NCI-H187 treated with DMSO at 0.1 percent for 48 hours (cell line): ENCODE results near the gene PLEKHG3.
"Not testable (repeated sequence)": the region's sequence is repeated elsewhere in the genome, so short reads cannot be mapped to it uniquely, and the experiment has no call there.

Experiments used
- DNase-seq: peaks from one replicate; lab custom pipeline; 2025; lab: John Stamatoyannopoulos, UW

Gene PLEKHG3

DNA sequence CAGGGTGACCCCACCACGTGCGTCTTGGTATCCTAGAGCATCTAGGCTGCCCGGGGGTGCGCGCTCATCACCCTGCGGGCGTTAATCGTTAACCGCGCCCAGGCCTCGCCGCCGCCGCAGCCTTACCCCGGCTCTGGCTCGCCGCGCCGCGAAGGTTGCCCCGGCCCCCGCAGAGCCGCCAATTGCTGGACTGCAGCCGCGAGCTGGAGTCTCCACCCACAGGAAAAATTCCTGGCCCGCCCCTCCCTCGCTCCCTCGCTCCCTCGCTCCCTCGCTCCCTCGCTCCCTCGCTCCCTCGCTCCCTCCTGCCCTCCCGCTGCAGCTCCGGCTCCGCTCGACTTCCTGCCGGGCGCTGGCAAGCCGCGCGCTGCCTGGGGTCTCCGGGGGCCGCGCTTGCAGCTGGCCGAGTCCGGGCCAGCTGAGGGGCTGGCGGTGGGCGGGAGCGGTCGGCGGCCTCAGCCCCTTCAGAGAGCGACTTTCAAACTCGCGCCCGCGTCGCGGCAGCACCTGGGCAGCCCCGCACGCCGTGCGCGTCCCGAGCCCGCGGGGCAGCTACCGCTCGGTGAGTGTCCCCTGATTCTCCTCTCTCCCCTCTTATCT, at the start of gene PLEKHG3:
Gene PLEKHG3 (plus strand): TSS at position 282 of the 600 bp plus-strand sequence. CDS start 23,208 bp downstream, outside the sequence.
- no peak for DNase-seq

DNA sequence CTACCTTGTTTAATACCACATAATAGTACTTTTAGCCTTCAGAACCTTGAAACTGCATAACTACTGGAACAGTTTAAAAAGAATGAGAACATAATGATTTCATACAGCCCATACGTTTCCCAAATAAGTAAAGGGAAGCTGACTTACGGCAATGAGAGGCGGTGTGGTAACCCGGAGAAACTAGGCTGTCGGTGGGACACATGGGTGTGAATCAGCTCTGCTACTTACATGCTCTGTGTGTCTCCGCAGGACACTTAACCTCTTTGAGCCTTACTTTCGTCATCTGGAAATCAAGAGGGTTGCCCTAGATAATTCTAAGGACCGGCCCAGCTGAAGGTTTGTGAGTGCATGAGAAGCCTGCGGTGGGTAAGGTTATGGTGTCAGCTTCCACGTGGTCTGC, 49.3 kb upstream of the PLEKHG3 start:
- DNase-seq, result no peak

DNA sequence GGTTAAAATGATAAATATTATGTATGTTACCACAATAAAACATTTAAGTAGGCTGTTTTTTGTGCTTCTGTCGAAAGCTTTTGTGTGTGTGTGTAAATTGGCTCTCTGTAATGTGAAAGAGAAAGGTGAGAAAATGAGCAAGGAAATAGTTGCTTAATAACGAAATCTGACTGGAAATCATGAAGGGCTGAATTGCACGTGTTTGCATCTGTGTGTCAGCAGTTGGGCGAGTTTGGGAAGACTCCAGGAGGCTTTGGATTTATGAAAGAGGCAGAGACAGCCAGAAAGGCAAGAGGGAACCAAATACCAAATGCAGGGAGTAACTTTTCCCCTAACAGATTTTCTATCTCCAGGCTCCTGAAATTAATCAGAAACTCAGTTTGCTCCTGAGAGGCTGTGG, 47.2 kb upstream of the PLEKHG3 start:
- DNase-seq, result no peak

DNA sequence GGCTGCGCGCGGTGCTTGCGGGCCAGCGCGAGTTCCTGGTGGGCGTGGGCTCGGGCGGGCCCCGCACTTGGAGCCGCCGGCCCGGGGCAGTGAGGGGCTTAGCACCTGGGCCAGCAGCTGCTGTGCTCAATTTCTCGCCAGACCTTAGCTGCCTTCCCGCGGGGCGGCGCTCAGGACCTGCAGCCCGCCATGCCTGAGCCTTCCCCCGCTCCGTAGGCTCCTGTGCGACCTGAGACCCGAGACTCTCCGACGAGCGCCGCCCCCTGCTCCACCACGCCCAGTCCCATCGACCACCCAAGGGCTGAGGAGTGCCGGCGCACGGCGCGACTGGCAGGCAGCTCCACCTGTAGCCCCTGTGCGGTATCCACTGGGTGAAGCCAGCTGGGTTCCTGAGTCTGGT, 46.0 kb upstream of the PLEKHG3 start:
- no peak for DNase-seq

DNA sequence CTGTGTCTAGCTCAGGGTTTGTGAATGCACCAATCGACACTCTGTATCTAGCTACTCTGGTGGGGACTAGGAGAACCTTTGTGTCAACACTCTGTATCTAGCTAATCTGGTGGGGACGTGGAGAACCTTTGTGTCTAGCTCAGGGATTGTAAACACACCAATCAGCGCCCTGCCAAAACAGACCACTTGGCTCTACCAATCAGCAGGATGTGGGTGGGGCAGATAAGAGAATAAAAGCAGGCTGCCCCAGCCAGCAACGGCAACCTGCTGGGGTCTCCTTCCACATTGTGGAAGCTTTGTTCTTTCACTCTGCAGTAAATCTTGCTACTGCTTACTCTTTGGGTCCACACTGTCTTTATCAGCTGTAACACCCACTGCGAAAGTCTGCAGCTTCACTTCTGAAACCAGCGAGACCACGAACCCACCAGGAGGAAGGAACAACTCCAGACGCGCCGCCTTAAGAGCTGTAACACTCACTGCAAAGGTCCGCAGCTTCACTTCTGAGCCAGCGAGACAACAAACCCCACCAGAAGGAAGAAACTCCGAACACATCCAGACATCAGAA, 45.4 kb upstream of the PLEKHG3 start:
- not testable (repeated sequence) for DNase-seq

DNA sequence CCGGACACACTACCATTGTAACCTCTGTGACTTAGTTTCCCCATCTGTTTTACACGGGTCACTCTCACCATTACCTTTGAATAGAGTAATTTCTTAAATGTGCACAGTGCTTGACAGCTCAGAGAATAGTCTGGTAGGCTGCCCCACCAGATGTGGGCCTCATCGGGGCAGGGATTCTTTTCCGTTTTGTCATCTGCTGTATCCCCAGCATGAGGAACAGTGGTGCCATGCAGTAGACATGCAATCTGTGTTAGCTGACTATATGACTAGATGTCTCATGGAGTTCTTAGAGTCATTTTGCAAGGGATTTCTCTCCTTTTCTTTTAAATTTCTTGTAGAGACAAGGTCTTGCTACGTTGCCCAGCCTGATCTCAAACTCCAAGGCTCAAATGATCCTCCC, 44.9 kb upstream of the PLEKHG3 start:
- DNase-seq, result no peak

DNA sequence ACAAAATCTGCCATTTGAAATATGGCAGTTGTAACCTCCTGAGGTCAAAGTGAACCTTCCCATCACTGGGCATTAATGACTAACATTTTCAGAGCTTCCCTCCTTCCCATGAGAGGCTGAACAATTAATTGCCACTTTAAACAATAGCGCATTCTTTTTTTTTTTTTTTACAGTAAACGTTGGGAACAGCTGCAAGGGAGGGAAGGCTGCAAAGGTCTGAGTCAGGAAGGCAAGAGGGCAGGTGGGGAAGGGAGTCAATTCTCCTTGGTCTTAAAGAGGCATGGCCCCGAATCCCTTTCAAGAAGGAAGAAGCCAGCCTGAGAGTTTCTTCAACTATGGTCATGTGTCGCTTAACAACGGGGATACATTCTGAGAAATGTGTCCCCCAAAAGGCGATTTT, 41.0 kb upstream of the PLEKHG3 start:
- no peak for DNase-seq

DNA sequence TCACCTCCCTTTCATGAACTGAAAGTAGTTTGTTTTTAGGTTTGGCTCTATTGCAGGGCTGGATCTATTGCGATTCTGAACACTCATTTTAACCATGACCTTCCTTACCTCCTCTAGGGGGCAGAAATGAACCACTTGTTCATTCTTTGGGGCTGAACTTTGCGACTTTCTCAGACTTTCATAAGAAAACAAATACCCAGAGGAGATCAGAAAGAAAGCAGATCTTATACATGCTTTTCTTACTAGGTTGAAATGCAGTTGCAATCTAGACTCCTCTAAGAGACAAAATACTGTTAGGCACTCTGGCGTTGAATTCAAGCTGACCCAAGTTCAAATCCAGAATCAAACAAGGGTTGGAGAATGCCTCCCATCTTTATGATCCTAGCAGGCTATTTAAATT, 32.6 kb upstream of the PLEKHG3 start:
- peak; percentile 36 for DNase-seq

DNA sequence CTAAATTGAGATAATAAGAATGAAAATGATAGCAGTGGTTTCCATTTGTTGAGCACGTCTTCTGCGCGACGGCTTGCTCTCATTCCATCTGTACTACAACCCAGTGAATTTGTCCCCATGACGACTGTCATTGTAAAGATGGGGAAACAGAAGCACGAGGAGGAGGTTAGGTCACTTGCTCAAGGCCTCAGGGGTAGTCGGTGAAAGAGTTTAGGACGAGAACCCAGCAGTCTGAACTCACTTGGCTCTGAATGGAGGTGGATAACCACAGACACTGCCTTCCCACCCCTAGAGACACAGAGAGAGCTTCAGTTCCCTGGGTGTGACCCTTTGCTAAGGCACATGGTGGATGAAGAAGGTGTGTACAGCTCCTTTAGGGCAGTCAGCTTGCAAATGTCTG, 30.9 kb upstream of the PLEKHG3 start:
- no peak for DNase-seq

DNA sequence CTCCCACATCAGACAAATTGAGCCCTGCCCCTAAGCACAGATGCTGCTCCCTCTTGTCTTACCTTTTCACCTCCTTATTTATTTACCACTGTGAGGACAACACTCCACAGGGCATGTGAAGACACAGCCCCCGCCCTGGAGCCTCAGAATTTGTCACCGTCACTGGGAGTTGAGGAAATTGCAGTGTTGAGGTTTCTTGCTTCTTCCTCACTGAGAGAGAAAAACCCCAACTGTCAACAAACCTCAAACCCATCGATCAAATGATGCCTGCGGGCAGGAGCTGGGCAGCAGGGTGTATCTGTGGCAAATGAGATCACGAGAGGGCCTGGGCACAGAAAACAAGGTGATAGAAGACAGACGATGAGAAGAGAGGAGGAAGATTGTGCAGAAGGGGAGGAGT, 30.5 kb upstream of the PLEKHG3 start:
- no peak for DNase-seq

DNA sequence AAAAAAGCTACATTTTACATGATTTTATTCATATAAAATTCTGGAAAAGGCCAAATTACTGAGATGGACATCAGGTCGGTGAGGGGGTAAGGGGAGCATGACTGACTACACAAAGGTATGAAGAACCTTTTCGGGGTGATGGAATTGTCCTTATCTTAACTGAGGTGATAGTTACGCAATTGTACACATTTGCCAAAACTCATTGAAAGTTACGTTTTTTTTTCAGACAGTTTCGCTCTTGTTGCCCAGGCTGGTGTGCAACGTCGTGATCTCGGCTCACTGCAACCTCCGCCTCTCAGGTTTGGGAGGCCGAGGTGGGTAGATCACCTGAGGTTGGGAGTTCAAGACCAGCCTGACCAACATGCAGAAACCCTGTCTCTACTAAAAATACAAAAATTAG, 29.4 kb upstream of the PLEKHG3 start:
- no peak for DNase-seq

DNA sequence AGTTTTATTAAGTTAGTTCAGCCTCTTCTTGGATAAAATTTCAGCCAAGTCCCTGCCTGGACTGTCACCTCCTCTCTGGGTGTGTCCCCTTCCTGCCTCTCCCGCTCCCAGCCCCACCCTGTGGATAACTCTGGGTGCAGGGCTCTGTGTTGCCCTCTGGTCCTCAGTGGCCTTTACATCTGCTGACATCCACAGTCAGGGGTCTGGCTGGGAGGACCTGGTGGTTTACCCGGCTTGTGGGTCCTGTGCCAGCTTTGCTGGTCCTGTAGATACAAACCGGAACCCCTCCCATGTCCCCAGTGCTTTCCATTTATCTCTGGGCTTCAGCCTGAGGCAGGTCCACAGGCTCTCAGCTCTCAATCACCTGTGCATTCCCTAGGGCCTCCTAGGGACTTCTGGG, 28.9 kb upstream of the PLEKHG3 start:
- DNase-seq, result no peak

DNA sequence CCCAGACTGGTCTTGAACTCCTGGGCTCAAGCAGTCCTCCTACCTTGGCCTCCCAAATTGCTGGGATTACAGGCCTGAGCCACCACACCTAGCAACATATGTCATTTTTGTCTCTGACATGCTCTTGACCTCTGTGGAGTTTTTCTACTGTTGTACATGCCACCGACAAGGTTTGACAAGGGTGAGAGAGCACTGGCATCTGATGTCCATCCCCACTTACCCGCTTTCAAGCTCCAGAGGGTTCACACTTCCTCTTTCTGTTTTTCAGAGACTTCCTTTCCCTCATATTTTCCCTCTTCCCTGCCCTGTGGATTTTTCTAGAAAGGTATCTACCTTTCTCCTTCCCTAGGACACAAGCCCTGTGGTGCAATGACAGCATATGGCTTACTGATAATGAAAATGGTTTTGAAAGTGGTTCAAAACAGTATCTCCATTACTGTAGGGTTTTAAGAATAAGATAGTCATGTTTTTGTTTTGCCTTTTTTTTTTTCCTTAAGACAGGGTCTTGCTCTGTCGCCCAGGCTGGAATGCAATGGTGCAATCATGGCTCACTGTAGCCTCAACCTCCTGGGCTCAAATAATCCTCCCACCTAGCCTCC, 27.7 kb upstream of the PLEKHG3 start:
- no peak for DNase-seq

DNA sequence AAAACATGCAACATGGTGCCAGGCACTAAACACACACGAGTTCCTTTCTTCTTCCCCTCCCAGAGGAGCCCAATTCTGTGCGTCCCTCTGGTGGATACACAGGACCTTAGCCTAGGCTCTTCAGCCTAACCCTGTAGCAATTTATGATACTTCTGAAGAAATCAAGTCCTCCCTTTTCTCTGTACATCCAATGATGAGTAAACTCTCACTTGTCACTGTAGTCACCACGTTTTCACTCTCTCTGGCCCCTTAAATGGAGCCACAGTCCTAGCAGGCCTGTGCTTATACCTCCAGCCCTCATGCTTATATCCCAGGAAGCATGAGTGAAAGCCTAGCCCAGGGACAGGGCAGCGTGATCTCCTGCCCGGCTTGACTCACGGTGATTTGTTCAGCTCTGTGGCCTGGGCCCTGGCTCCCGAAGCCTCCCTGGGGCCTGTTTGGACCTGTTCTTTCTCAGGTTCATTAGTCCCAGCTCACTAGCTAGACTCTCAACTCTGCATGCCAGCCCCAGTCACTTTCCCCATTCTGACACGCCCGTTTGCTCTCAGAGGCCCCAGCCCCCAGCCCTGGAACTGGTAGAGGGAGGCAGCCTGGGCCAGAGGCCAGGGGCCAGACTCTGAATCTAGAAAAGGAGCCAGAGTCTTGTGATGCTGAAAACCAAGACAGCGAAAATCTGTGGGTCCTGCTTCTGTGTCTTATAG, 24.1 kb upstream of the PLEKHG3 start:
- no peak for DNase-seq

DNA sequence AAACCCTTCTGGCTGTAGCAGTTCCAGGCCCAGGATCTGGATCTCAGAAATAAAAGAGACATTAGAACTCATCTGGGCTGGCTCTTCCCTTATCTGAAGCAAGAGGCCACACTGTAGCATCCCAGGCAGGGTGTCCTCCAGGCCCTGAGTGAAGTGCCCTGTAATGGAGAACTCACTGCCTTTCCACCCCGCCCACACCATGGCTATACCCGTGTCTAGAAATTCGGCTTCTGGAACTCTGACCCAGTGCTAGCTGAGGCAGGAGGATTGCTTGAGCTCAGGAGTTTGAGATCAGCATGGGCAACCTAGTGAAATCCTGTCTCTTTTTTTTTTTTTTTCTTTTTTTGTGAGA, 23.5 kb upstream of the PLEKHG3 start:
- no peak for DNase-seq

DNA sequence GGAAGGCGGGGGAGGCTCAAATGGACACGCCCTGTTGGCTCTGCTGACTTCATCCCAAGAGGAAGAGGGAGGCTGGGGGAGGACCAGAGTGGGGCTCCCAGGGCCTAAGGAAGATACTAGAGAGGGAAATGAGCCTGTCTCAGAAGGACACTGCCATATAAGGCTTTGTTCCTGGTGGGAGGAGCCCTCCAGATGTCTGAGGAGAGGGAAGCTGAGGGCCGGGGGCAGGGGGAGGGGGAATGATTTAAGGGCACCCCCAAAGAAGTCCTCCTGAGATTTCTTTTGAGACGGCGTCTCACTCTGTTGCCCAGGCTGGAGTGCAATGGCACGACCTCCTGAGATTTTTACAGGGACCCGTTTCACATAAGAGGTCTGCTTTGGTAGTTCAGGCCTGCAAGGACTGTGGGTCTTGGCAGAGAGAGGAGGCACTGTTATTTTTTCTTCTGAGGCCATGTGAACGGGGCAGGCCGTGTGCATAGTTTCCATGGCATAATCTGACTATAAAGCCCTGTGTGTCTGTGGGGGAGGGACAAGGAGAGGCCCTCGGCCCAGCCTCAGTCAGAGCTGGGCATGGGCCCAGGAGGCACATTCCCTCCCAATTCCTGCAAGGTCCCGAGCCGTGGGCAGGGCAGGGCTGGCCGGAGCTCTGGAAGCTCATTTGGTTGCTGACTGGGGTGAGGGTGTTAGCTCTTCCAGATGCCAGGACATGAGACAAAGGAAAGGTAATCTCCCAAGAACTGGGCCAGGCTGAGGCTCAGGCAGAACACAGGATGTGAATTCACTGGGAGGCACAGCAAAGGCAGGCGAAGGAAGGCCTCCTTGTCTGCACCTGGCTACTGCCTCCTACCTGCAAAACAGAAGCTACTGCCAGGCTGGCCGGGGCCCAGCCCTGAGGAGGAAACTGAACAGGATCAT, 22.2 kb upstream of the PLEKHG3 start:
- no peak for DNase-seq

DNA sequence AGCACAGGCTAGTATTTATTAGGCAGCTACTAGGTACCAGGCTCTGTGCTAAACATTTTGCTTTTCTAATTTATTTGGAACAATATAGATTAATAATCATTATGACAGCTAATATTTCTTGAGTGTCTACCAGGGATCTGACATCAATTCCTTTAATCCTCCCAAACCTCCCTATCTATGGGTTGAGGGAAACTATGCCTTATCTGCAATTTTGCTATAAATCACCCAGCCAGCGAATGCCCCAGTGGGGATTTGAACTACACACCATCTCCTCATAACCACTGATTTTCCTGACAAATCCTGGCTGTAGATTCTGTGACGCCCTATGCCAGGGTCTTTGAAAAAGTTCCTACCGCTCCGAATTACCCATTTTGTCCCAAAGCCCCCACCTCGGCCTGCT, 21.4 kb upstream of the PLEKHG3 start:
- DNase-seq, result no peak

DNA sequence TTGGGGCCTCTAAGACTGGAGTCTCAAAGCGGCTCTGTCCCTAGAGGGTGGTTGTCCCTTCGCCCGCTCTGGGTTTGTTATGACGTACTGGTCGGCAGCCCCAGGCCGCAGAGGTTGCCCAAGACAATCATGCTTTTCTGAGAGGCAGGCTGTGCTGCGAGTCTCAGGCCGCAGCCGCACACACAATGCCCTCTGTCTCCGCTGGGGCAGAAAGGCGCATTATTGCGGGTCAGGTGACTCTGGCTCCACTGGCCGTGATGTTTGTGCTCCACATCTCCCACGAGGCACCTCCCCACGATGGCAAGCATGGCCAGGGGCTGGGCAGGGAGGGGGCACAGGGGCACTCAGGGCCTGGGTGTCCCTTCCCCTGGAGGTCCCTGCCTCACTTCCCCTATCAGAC, 21.0 kb upstream of the PLEKHG3 start:
- no peak for DNase-seq

DNA sequence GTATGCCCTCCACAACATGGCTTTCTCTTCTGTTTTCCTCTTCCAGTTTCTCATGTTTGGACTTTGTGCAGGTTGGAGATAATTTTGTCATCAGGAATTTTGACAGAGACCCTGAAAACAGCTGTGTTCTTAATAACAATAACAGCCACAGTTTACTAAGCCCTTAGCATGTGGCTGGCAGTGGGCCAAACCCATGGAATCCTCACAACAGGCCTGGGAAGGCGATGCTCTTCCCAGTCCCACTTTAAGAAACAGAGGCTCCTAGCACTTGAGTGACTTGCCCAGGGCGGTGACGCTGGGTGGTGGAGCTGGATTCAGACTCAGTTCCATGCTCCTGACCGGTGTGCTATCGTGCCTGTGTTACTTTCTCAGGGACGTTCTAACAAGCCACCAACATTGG, 20.1 kb upstream of the PLEKHG3 start:
- DNase-seq, result no peak

DNA sequence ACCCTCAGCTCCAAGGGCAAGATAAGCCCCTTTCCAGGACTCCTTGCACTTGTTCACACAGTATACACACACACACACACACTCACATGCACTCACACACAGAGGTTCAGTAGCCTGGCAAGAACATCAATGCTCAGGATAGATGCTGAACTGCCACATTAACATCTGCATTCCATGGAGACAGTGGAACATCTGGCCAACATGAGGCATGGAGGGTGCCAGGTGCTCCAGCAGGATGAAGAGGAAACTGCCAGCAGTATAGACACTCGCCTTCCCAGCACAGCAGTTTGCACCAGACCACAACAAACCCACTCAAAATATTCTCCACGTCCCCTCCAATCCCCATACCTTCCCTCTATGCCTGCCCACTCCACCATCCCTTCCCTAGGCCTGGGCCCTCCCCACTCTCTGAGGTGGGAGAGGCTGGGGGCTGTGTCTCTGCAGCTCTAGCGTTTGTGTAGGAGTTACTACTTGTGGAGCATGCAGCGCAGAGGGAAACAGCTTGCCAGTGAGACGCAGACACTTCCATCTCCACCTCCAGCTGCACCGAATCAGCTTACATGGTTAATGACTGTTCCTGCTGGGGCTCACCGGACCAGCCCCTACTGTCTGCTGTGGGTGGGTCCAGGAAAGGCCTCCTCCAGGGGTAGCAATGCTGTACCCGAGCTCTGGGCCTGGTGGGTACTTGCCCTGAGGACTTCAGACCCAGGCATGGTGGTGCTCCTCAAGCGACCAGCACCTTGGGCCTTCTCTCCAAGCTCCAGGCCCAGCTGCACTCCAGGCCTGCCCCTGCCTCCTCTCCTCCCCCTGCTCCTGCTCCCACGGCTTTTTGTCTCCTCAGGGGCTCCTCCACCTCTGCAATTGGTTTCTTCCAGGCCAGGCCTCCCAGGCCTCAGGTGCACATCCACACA, 18.6 kb upstream of the PLEKHG3 start:
- no peak for DNase-seq

DNA sequence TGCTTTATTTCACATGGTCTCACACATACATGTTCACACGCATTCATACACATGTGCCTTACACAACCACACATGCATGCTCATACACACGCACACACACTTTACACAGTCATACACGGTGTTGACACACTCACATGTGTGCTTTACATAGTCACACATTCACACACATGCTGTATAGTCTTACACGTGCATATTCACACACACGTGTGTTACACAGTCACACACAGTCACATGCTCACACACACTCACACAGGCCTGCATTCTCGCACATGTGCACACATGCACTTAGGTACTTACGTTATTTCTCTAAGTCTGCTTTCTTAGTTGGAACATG, 18.0 kb upstream of the PLEKHG3 start:
- DNase-seq, result no peak
